ENCODE data around the gene ACKR3. TPM values are rescaled to one million over a fixed set of nuclear protein-coding genes. Genes with fewer than 3 reads are reported as not detected.

ACKR3 gene
- polyA plus RNA-seq, 1 donor from 2014 or later = 1.7 TPM

DNA sequence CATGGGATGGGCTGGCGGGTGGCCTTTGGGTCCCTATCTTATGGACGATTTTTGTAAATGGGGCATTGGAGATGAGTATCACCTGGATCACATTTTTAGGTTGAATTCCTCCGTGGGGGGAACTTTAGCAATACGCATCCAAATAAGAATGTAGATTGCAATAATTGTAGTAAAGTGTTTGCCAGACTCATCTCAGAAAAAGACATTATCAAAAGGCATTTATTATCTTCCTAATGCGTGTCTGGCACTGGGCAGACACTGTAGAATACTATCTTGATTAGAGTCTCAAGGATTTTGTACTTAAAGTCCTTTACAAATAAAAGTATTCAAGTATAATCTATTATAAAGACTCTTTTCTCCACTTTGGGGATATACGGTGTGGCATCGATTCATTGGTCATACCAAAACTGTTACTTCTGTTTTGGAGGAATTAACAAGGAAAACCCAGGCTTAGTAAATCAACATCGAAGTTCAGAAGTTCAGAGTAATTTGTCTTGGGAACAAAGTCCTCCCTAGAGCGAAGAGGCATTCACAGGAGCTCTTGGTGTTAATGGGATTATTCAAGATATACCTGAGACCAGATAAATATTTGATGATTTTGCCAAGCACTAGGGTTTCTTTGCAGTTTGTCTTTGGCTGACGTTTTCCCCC is 578 bp upstream of the ACKR3 start:
- Histone ChIP-seq H2AFZ (ENCODE audit: low read depth, low read length) (no peak overlapping the region), H3K27ac (ENCODE audit: low read length) (no peak overlapping the region), H3K79me2 (replicated peaks; ENCODE audit: insufficient read depth, low read length) (peaks cover 40% of the 10 kb centered on the region), H3K4me2 (ENCODE audit: low read length) (no peak overlapping the region), H3K27me3 (ENCODE audit: insufficient read depth, low read depth, low read length) (peaks cover 13% of the 10 kb centered on the region), H3F3A (ENCODE audit: insufficient read depth, low read length, poor library complexity, severe bottlenecking) (no peaks in the 10 kb centered on the region), H3K36me3 (ENCODE audit: insufficient read depth, low read length) (no peaks in the 10 kb centered on the region), H4K20me1 (ENCODE audit: insufficient read depth) (no peaks in the 10 kb centered on the region), H3K9me2 (ENCODE audit: insufficient read depth, low read length) (no peaks in the 10 kb centered on the region), H3K9me3 (ENCODE audit: low read length) (no peaks in the 10 kb centered on the region), H3K4me3 (ENCODE audit: low read length) (peak overlapping the region; percentile 63), H3K9ac (ENCODE audit: low read length) (no peak overlapping the region)
- TF ChIP-seq RAD21 (conservative IDR thresholded peaks at IDR 0.05) (no peak), POLR2AphosphoS5 (IDR thresholded peaks at IDR 0.05) (no peak), EZH2 (IDR thresholded peaks at IDR 0.05; ENCODE audit: borderline replicate concordance, insufficient read depth, low read length, poor library complexity, severe bottlenecking) (no peak)

DNA sequence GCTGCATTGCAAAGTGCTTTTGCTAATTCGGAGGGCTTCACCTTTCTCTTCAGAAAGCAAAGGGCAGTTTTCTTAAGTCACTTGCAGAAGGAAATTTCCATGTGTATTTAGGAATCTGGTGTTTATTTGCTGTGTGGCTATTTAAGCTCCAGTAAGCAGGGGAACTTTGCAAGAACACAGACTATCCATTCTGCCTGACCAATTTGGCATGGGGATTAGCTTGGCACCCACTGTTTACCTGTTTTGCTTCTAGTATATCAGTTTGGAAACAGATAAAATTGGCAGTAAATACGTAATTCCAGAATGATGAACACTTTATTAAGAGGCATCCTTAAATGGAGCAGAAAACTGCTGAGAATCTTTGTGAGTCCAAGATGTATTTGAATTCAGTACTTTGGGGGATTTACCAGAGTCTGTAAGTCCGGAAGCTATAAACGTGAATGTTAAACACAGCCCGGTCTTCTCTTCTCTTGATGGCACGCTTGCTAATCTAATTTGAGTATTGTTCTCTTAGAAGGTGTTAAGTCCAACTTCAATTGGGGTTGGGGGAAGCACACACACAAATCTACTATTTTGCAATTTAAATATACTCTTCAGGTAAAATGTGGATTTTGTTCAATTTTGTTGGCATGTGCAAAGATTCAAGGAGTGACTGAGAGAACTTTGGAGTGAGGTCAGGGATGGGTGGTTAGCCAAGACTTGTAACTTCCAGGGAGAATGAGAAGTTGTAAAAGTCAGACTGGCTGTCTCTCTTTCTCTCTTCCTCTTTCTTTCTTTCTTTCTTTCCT is 650 bp downstream of the ACKR3 start:
- no peaks in the 10 kb centered on the region for H3K9me2 ChIP-seq (ENCODE audit: insufficient read depth, low read length)
- H3K27ac ChIP-seq (ENCODE audit: low read length) = no peak overlapping the region
- no peaks in the 10 kb centered on the region for H3K9me3 ChIP-seq (ENCODE audit: low read length)
- peaks cover 13% of the 10 kb centered on the region for H3K27me3 ChIP-seq (ENCODE audit: insufficient read depth, low read depth, low read length)
- peak overlapping the region; percentile 63 for H3K4me3 ChIP-seq (ENCODE audit: low read length)
- H3K4me2 ChIP-seq (ENCODE audit: low read length) = peak overlapping the region; percentile 38
- TF ChIP-seq MXI1 (conservative IDR thresholded peaks at IDR 0.05; ENCODE audit: poor library complexity, severe bottlenecking) = no peak
- no peak for TF ChIP-seq EZH2 (IDR thresholded peaks at IDR 0.05; ENCODE audit: borderline replicate concordance, insufficient read depth, low read length, poor library complexity, severe bottlenecking)
- TF ChIP-seq POLR2AphosphoS5 (IDR thresholded peaks at IDR 0.05) = no peak
- TF ChIP-seq RAD21 (conservative IDR thresholded peaks at IDR 0.05) = no peak
- no peak for TF ChIP-seq REST (IDR thresholded peaks at IDR 0.05; ENCODE audit: borderline replicate concordance)
- TF ChIP-seq CTCF (IDR thresholded peaks at IDR 0.05; ENCODE audit: poor library complexity, severe bottlenecking) = no peak
- TF ChIP-seq TAF1 (IDR thresholded peaks at IDR 0.05; ENCODE audit: low read depth) = no peak
- TF ChIP-seq EP300 (conservative IDR thresholded peaks at IDR 0.05; ENCODE audit: poor library complexity, severe bottlenecking) = no peak
- no peak for TF ChIP-seq SMC3 (conservative IDR thresholded peaks at IDR 0.05; ENCODE audit: poor library complexity)
- H4K20me1 ChIP-seq (ENCODE audit: insufficient read depth) = no peaks in the 10 kb centered on the region
- H3K9ac ChIP-seq (ENCODE audit: low read length) = peak overlapping the region; percentile 44
- H3K36me3 ChIP-seq (ENCODE audit: insufficient read depth, low read length) = no peaks in the 10 kb centered on the region
- H3F3A ChIP-seq (ENCODE audit: insufficient read depth, low read length, poor library complexity, severe bottlenecking) = no peaks in the 10 kb centered on the region
- H2AFZ ChIP-seq (ENCODE audit: low read depth, low read length) = no peak overlapping the region
- H3K79me2 ChIP-seq (replicated peaks; ENCODE audit: insufficient read depth, low read length) = peaks cover 48% of the 10 kb centered on the region
